HPDE6-E6E7 (cell line): ENCODE measurements around the gene PCGF2.

Source experiments
- DNase-seq: peaks from one replicate; pipeline ENCODE4 v3.0.0; 2011; ENCODE audit warnings: missing footprints; ENCODE audit errors: extremely low spot score

Gene PCGF2

DNA sequence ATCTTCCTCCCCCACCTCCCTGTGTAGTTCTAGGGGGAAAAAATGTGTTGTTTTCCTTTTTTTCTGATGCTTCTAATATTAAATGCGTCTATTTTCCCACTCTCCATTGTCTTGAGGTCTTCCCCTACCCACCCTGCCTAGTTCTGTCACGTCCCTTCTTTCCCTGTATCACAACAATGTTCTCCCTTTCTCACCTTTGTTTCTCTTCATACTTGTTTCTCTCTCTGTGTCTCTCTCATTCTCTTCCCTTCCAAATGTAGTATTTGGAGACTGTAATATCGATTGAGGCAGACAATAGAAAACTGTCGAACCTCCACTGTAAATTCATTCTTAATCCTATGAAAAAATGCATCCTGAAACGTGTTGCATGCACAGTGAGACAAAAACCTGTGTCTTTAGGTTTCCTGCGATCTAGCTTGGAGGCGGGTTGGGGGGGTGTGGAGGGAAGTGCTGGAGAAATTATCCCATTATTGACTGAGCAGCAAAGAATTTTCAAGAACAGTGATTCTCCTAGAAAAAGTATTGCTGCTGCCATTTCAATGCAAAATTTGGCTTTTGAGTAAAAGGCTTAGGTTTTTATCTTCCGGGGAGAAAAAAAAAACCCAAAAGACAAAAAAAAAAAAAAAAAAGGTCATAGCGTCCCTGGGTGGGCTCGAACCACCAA lies 3.1 kb upstream of the PCGF2 start:
- DNase-seq = no peak

DNA sequence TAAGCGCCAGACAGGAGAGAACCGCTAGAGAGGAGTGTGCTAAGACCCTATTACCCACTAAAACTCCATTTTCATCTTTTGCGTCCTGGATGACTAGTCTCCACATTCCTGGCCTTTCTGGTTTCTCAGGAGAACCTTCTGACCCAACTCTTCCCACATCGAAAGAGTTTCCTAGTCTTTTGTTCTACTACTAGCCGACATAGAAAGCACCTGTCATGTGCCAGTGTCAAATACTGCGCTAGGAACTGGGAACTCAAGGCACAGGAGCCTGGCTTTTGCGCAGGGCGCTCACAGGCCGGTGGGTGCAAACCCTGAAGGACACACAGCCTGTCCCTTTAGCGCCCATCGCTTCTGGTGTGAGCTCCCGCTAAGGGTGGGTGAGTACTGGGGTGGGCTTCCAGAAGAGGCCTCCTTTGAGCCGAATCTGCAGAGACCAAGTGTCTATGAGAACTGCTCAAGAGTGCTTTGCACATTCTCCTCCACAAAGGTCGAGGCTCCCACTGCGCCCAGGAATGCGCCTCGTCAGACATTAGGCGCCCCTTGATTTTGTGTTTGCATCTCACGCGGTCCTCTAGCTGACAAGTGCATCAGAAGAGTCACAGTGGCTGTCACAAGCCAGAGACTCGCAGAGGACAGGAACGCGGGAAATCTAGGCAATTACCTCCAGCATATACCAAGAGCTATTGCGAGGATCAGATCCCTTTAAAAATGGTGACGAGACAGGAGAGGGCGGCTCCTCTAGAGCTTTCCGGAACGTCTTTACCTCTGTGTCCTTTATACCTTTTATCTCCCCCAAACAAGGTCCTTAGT lies 2.4 kb upstream of the PCGF2 start:
- no peak for DNase-seq

DNA sequence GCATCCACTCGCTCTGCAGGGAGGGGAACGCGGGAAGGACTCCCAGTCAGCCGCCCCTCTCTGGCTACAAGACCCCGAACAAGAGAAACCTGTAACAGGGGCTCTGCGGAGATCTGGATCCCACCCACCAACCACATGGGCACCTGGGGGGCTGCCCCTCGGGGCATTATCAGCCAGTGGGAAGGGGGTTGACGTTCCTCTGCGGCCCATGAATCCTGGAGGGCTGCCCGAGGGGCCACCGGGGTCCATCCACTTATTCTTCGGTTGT lies 1.8 kb upstream of the PCGF2 start:
- no peak for DNase-seq

DNA sequence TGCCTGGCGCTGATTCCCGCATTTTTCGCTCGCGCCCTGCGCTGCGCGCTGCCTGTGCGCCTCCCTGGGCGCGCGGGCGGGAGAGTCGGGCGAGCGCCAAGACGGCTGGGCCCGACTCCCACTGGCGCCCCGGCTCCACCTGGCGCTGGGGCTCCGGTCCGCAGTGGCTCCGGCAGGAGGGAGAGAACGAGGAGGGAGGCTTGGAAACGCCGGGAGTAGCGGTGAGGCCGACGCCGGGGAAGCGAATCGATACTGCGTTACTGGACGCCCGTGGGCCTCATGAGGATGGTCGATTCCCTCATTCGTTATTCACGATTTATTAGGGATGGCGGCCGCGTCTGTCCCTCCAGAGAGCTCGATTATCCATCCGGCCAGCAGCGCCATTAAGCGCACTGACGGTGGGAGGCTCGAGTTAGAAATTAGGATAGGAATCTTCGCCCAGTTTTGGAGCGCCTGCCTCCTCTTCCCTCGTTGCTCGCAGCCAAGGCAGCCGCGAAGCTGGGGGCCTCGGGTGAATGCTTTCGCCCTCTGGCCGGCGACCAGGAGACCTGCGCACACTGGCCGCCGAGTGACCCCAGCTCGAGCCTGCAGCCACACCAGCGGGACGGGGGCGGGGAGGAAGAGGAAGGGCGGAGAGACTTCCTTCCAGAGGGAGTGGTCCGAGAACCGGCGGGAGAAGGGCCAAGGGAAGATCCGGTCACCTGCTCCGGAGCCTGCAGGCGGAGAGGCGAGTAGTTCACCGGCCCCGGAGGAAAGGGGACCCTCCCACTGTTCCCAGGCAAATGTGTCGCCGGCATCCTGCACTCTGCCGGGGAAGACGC lies 1.3 kb upstream of the PCGF2 start:
- no peak for DNase-seq

DNA sequence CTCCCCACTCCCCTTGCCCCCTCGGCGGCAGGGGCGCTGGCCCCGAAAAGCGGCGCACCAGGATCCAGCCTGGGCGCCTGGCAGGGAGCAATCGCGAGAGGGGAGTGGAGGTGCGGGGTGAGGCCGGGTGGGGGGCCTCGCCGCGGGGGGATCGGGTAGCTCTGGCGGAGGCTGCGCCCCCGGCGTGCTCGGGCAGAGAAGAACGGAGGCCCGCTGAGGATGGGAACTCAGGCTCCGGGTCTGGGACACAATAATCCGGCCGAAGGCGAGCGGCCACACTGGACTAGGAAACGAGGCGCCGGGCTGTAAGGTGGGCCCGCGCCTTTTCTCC lies 721 bp upstream of the PCGF2 start:
- DNase-seq = no peak

- no peak for DNase-seq
Observed at GRCh38 chr17:38747463-38748148, 530 bp downstream of the PCGF2 start.

GRCh38 chr17:38746849-38747462 lies 1.2 kb downstream of the PCGF2 start:
- no peak for DNase-seq

- no peak for DNase-seq
Observed at GRCh38 chr17:38746004-38746848, 1.9 kb downstream of the PCGF2 start.

GRCh38 chr17:38745545-38745944 lies 2.6 kb downstream of the PCGF2 start:
- no peak for DNase-seq

- no peak for DNase-seq
Observed at GRCh38 chr17:38743556-38744171, 4.5 kb downstream of the PCGF2 start.

DNA sequence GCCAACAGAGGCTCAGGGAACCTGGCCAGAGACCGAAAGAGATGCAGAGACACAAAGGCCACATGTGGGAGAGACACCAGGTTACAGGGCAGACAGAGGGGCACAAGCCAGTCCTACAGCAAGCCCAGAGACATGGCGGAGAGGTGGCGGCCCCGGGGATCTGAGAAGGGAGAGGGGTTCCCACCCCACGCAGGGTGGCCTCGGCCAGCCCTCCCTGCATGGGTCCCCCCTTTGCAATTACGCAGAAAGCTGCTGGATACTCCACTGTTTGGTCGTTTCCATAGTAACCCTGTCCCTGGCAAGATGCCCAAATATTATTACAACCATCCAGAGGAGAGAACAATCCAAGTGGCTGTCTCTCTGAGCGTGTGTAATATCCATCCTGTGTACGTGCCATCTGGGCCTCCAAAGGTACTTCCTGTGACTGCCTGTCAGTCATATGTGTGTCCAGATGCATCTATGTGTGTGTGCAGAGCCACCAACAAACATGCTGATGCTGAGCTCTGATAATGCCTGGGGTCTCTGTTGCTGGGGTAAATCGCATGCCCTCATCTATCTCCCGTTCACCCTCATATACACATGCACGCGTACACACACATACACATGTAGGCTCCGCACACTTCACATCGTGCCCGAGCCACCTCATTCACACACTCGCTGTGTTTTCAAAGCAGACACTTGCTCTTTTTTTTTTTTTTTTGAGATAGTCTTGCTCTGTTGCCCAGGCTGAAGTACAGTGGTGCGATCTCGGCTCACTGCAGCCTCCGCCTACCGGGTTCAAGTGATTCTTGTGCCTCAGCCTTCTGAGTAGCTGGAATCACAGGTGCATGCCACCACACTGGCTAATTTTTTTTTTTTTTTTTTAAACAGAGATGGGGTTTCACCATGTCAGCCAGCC lies 5.5 kb downstream of the PCGF2 start:
- no peak for DNase-seq

GRCh38 chr17:38741921-38742410 lies 6.2 kb downstream of the PCGF2 start:
- no peak for DNase-seq

DNA sequence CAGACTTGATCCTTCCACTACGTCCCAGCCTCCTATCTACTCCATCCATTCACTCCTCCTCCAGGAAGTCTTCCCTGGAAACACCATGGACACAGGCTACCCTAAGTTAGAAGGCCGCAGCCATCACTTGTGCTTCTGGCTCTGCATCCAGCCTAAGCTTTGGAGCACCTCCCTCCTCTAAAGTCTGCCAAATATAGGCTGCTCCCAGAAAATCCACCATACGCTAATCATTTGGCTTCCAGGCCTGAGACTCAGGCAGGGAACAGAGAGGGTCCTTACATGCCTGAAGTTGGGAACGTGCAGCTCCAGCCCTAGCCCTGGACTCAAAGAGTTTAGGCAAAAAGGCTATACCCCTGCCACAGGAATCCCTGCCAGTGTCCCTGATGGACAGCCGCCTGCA lies 6.7 kb downstream of the PCGF2 start:
- no peak for DNase-seq

DNA sequence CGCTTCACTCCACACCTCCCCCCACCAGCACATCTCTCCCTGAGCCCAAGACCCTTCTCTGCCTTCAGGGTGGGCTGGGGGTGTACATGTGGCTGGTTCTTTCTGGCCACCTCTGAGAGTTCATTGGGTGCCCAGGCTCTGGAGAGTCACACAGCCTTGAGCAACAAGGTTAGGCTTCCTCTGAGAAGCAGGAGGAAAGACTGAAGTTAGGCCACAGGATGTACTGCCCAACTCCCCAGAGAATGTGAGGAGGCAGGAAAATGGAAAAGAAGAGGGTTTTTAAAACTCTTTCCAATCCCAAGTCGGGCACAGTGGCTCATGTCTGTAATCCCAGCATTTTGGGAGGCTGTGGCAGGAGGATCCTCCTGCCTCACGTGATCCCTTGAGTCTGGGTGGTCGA lies 7.3 kb downstream of the PCGF2 start:
- no peak for DNase-seq

DNA sequence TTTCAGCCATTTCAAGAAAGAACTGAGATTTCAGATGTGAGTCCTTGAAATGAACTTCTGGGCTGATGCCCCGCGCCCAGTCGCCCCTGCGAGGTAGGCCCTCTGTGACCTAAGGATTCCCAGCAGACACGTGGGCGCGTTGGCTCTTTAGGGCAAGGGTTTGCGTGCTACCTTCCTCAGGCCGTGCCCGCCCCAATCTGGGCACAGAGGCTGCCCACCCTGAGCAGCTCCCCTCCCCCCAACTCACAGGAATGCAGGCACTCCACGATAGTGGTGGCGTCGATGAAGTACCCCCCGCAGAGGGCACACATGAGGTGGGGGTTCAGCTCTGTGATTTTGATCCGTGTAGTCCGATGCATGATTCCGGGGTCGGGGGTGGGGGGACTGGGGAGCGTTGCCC lies 8.1 kb downstream of the PCGF2 start:
- no peak for DNase-seq

DNA sequence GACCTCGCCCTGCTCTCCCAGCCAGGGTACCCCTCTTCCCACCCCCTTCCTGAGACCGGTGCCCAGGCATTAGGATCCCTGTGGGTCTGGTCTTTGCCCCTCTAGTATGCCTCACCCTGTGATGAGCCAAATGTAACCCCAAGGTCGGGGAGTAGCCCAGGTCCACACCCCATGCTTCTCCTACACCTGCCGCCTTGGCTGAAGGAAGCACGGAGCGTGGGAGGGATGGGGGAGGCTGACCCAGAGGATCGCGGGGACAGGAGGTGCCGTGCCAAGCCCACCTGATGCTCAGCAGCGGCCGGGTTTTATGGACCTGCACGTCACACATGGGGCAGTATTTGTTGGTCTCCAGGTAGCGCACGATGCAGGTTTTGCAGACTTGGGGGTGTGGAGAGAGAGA lies 8.8 kb downstream of the PCGF2 start:
- DNase-seq = no peak

DNA sequence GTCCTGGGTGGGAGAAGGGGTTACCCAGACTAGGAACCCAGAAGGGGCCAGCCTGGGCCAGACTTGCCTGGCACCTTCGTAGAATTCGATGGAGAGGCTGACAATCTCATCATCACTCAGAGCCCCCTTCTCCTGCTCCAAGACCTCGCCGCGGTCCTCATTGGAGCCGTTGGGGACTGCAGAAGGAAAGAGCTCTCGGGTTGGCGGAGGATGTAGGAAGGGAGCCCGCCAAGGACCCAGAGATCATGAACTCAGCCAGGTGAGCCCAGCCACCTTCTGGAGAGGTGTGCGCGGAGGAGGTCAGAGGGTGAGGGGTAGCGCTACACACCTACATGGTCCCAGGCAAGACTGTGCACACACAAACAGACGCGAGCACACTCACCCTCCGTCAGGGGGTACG lies 9.4 kb downstream of the PCGF2 start:
- DNase-seq = no peak

- no peak for DNase-seq
Observed at GRCh38 chr17:38738007-38738662, 10.0 kb downstream of the PCGF2 start.
